Gastrocnemius medialis (tissue), 4 donors: Measurements from ENCODE around the gene KCND3.

Source experiments
- CTCF ChIP-seq, 5 experiments: fragments of 450-650 bp in 3 of 5; fragments of 200-600 bp in 2 of 5; sonication (generic) in 2 of 5; IDR thresholded peaks in 4 of 5; conservative IDR thresholded peaks in 1 of 5; 1 replicate in 4 of 5; 2 replicates in 1 of 5; pipeline ENCODE4 v1.5.1; 2016 to 2019; ENCODE audit warnings: antibody characterized with exemption in 5 of 5, mild to moderate bottlenecking in 3 of 5, moderate library complexity in 3 of 5
- POLR2A ChIP-seq, 2 donors: fragments of 450-650 bp; IDR thresholded peaks; one replicate each; pipeline ENCODE4 v1.6.1; 2017; ENCODE audit warnings: antibody characterized with exemption in 2 of 2, mild to moderate bottlenecking in 2 of 2, moderate library complexity in 2 of 2

GRCh38 chr1:112006416-112007025, 17.1 kb upstream of the KCND3 start:
- no peak for TF ChIP-seq POLR2A (IDR thresholded peaks at IDR 0.05)
- no peak for TF ChIP-seq CTCF (IDR thresholded peaks at IDR 0.05 in 4 of 5, conservative IDR thresholded peaks at IDR 0.05 in 1 of 5)
